HG03139 (cell line): Measurements from ENCODE around the gene MYO3B.

ENCODE experiments used
- ATAC-seq: cut with Tn5 transposase; IDR thresholded peaks from one replicate; pipeline ENCODE4 v1.9.1; 2021; ENCODE audit not compliant: unreplicated experiment

Gene MYO3B

DNA sequence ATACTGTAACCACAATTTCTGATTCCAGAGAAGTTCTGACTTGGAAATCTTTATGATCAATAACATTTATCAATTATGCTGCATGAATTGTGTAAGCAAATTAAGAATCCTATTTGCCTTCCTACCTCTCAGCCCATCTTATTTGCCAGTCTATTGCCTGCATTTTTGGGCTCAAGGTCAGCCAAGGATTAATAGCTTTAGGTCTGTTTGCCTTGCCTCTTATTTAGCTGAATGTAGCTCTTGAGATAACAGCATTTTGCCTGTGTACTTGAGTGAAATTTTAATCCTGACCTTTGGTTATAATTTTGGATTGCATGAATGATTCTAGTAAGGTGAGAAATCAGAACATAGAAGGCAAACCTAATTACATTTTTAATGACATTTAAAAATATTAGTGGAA, 51.2 kb downstream of the MYO3B start:
- ATAC-seq, result no peak

DNA sequence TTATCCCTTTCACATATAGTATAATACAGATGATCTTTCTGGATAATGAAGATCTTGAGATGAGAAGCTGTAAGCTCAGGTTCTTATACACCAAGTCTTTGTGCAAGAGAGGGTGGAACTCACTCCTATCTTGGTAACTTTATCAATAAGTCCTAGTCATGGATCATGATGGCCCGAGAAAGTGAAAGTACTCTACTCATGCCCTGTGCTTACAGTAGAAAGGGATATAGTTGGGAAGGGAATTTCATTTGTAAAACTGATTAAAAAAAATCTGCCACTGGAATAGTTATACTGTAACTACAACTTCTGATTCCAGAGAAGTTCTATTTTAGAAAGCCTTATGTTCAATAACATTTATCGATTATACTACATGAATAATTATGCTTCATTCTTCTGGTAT, 51.8 kb downstream of the MYO3B start:
- ATAC-seq, result no peak

DNA sequence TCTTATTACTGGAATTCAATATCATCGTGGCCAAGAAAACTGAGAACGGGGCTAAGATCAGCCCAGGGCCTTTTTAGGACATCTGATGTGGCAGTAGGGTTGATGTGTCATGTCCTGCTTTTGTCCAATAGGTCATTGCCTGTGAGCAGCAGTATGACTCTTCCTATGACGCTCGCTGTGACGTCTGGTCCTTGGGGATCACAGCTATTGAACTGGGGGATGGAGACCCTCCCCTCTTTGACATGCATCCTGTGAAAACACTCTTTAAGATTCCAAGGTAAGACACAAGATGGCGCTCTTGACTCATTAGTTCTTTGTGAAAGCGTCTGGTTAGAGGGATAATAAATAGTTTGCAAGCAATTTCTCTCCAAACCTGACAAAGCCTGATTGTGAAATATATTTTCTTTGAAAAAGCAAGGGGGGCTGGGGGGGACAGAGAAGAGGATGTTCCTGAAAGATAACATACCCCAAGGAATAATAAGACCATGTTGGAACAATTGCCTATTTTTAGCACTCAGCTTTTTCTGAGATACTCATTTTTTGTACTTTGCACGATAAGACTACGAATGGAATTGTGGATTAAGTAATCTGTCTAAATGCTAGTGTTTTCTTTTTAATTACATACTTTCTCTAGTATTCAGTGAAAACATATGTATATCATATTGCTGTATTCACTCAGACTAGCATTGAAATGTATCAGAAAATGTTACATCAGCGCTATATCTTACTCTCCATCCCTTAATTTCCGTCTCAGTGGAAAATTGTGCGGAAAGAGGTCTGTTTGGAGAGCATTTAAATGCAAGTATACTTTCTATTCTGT, 58.1 kb downstream of the MYO3B start:
- no peak for ATAC-seq

DNA sequence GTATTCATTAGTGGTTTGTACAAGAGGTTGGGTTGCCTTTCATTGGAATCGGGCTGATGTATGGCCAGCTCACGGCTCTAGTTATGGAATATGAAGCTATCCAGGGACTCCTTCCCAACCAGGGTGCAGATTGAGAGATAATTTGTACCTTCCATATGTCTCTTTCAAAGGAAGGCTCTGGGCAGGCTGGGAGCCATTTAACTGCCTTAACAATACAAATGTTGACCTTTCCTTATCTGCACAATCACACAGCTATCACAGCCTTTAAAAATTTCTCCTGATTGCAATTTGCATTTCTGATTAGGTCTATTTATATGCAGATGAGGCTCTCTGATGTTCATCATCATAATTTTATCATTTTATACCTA, 58.7 kb downstream of the MYO3B start:
- no peak for ATAC-seq

DNA sequence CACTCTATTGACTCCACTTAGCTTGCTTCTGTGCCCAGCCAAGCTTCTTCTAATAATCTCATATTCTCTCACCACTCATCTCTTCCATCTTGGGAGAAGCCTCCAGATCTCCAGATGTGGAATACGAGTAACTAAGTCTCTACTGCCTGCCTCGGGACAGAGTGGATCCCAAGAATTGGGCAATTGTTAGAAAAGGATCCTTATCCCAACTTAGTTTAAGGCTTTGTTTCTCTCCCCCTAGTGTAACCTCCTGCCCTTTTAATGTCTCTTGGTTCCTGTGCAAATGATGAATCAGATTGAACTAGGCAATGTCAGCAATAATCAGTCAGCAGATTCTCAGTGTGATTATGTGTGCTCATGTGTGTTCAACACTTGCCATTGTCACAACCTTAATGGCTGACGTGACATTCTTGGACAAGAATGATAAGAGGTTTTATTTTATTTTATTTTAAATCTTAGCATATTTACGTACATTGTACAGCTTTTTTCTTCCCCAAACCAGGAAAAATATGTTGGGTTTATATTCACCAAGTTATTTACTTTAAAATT, 59.7 kb downstream of the MYO3B start:
- no peak for ATAC-seq

DNA sequence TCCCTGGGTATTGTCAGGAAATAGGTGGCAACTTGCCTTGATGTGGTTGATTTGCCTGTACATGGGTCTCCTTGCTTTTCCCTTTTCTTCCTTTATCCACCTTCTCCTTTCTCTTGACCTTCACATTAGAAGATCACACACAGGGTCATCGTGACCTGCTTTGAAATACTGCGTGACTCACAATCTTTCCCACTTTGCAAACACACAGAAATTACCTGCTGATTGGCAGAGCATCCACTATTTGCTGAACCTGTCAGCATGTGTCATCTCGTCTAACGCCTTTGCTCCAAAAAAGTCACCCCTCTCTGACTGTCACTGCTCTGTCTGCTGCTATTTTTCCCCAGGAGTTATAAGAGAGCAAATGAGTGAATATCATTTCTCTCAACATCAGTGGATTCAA, 60.8 kb downstream of the MYO3B start:
- no peak for ATAC-seq

DNA sequence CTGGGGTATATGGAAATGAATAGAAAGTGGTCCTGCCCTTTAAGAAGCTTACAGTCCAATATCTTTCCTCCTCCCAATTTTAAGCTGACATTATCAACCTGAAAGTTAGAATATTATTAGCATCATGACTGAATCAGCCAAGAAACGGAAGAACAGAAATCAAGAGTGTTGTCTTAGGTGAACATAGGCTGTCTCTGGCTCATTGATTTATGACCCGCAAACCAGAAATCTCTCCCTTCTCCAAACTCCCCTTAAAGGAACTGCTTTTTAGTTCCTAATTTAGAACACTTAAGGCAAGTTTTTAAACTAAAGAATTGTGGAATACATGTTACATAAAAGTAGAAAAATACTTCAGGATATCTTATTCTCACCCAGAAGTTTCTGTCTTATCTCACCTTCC, 62.7 kb downstream of the MYO3B start:
- ATAC-seq, result no peak

DNA sequence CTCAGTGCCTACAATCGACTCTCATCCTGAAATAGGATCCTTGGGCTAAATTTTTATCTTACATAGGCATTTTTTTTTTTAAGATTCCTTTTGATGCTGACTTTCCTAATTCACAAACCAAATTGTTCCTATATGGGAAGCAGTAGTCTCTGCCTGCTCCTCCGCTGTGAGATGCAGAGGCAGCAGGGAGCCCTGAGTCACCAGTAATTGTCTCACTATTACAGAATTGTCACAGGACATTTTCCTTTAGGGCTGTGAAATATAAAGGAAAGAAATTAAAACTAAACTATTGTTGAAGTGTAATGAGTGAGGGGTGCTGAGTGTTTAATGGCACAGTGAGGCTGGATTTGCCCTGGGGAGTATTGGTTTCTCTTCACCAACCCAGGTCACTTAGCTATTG, 63.8 kb downstream of the MYO3B start:
- no peak for ATAC-seq

DNA sequence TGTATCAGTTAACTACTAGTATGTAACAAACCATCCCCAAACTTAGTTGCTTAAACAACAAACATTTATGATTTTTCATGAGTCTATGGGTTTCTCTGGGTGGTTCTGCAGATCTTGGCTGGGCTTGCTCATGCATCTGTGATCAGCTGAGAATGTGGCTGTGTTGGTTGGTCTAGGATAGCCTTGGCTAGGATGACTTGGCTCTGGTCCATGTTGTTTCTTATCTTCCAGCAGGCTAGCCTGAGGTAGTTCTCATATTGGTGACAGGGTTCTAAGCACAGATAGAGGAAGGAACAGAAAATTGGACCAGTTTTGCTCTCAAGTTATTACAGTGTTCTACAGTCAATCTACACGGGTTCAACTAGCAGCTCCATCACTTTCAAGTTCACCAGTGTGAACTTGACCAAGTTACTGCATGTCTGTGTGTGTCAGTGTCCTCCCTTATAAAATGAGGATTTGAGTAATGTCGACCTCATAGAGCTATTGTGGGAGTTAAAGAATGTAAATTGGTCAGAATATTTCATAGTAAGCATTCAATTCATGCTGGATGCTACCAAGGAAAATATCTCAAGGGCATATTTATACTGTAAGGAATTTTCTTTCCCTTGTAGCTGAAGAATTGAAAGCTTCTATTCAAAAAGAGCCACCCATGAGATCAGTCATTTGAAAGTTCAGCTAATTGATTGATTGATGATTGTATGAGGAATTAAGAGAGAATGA, 65.3 kb downstream of the MYO3B start:
- ATAC-seq, result no peak

DNA sequence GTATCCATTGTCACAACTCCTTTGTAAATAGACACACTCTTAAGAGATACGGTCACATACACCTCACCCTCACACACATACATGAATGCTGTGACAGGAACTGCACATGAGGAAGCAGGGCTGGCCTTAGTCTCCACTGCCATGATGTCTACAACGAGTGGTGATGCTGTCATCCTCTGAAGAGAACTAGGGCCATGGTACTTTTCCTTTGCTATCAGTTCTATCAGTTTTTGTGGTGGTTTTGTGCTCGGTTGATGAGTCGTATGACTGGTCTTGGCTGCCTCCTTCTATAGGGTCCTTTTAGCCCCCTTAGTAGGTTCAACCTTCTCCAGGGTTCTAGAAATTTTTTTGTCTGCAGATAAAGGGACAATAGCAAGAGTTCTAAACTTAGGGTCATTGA, 66.0 kb downstream of the MYO3B start:
- ATAC-seq, result no peak

DNA sequence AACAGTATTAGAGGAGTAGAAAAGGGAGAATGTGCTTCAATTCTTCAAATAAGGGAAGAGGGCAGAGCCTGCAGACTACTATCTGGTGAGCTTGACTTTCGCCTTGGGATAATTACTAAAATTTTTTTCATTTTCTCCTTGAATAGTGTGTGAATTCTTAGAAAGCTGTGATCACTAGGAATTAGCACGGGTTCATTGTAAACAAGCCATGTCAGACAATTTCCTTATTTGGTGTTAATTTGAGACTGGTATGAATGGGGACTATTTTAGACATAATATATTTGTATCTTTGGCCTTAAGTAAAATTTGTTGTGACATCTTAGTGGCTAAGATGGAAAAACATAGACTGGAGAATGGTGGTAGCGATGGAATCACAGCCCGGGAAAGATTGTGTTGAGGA, 66.6 kb downstream of the MYO3B start:
- ATAC-seq, result no peak

DNA sequence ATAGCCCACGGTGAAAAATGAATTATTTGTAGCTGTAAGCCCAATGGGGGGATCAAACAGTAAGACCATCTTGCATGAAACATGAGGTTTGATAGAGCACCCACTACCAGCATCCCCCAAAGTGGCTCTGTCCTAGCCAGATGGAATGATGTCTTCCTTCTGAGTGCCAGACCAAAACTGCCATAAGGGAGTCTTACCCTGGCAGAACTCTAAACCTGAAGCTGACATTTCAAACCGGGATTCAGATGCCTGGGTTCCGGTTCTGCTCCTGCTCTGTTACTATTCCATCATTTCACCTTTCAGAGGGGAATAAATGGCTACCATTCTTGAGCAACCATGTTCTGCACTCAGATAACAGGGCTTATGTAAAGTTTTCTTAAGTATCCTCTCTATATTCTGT, 67.4 kb downstream of the MYO3B start:
- ATAC-seq, result no peak

DNA sequence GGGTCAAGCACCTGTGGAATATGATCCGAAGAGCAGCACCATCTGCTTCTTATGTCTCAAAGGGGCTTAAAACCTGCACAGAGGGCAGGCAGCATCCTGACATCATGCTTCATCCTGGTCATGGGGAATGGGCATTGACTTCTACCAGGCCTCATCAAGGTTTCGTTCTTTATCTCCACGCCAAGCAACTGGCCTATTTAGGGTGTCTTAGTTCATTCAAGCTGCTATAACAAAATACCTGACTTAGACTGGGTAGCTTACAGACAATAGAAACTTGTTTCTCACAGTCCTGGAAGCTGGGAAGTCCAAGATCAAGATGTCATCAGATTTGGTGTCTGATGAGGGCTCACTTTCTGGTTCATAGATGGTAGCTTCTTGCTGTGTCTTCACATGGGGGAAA, 69.4 kb downstream of the MYO3B start:
- no peak for ATAC-seq

DNA sequence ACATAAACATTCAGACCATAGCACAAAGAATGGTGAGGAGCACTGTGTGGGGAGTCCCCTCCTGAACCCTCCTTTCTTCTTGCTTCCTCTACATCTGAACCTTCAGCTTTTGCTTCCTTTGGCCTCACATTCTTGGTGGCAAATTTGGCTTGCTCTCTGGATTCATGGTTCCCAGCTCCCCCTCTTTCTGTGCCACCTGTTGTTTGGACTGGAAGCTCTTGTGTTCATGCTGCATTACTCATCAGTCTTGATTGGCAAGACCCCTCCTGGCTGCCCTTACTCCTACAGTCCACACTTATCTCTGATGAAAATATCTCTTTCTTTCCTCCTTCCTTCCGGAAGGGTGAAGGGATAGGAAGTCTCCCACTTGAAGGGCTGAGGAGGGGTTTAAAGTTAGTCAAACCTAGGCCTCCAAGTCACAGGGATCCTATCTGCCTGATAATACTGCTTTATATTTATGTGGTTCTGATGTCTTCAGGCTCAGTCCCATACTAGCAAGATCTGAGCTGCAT, 70.0 kb downstream of the MYO3B start:
- ATAC-seq, result no peak

DNA sequence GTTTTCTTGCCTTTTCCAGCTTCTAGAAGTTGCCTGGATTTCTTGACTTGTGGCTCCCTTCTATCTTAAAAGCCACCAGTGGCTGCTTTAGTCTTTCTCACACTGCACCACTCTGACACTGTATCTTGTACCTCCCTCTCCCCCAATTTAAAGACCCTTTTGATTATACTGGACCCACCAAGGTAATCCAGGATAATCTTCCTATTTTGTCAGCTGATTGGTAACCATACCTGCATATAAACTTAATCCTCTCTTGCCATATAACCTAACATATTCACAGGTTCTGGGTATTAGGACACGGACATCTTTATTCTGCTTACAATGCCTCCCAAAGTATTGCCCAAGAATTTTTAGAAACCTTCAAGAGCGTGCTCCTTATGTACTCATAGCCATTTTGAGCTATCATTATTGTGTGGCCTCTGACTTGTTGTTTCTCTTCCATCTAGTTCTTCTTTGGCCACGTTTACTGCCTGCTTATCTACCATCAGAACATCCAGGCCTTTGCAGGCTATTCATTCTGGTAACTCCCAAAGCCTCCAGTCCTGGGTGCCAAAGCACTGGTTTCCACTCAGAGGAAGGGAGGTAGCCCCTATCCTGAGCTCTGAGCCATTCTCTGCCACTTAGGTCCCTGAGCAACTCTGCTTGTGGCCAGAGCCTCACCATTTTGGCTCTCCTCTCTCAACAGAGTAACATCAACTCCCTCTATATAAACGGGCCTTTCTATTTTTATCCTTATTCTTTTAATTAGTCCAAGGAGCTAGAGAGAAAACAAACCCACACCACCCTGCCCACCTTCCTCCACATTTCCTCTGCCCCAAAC, 70.8 kb downstream of the MYO3B start:
- ATAC-seq, result no peak

DNA sequence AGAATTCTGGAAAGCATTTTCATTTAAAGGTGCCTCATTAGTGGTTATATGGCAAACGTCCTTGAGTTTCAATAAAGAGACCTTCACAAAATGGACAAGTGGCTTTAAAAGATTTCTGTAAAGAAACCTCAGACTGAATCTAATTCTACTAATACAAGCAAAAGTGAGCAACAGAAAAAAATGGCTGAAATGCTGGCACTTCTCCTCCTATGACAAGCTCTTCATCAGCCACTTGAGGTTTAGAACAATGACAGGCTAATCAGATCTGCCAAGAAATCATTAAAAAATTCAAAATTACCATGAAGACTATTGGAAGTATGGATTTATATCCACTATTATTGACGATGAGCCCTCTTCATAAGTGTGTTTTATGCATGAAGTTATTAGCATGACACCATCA, 71.8 kb downstream of the MYO3B start:
- ATAC-seq, result no peak

DNA sequence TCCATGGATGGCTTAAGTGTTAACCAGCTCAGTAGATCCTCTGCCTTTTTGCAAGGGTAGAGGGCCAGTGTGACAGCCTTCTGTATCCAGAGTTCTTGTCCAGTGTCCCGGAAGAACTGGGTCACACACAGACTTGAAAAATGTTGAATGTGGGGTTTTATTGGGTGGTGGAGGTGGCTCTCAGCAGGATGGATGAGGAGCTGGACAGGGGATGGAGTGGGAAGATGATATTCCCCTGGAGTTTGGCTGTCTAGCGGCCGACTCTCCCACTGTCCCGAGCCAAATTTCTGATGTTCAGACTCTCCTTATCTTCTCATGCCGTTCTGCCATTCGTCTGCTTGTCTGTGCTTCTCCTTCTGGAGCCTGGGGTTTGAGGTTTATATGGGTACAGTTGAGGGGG, 72.6 kb downstream of the MYO3B start:
- ATAC-seq, result no peak

DNA sequence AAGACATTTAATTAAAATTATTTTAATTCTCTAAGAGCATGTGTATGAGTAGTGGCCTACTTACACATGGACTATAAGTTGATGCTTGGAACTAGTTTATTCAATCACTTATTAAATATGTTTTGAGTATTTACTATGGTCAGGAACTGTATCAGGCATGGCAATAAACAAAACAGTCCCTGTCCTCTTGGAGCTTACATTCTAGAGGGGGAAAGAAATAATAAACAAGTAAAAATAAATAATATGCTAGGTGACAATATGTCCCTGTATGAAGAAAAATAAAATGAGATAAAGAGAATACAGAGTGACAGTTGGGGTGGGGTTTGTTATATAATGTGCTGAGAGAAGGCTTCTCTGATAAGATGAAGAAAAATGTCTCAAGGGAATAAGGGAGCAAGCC, 74.5 kb downstream of the MYO3B start:
- no peak for ATAC-seq

DNA sequence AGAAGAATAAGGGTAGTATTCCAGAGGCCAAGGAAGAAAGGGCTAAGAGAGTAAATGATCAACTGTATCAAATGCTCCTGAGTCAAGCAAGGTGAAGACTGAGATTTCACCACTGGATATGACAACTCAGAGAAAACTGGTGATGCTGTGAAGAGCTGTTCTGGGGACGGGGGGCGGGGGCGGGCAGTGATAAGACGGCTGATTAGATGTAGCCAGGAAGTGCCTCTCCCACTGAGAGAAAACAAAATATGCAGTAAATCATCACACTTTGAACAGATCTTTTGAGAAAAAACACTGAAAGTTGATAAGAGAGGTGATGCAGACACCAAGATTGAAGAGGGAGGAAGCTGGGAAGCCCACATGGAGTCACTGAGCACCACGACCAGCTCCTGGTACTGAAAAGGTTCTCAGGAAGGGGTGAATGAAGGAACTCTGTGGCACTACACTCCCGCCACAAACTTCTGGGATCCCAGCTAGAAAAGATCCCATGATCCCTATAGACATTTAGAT, 75.8 kb downstream of the MYO3B start:
- ATAC-seq, result no peak

DNA sequence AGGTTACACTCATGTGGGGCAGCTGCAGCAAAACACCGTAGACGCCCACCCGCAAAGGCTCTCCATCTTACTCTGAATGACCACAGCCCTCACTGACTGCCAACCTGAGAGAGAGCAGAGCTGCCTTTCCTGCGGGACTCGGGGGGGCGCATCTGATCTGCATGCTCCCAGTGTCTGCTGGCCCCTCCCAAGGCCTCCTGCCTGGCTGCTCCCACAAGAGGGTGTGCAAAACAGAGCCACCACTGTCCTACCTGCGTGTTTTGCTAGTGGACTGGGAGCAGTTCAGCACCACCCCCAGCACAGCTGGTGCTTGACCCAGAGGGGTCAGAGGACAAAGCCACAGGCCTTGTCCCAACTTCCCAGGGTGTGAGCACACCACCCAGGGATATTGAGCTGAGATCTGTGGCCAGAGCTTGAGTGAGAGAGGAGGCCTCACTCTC, 76.4 kb downstream of the MYO3B start:
- ATAC-seq, result no peak

DNA sequence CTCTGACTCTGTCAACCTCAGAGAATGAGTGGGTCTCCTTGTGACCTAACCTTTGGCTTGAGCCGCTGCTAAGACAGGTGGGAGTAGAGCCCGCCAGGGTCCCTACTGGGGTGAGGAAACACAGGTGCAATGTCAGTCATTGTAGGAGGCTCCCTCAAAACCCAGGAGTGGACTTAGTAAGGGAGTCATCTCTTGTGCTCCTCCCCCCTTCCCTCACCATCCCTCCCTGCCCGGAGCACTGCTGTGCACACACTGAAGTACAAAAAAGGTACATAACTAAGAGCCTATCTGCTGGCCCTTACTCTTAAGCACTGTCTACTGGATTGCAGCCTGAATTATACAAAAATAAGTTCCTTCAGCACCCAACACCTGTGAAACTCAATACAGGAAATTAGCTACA, 77.2 kb downstream of the MYO3B start:
- ATAC-seq, result no peak
